Suppressor macrophage treated with lipopolysaccharide for 4 hours (primary cell): Measurements from ENCODE around the gene NRROS.

ENCODE experiments used
- DNase-seq: peaks from one replicate; pipeline ENCODE4 v3.0.0-alpha.2; 2020

Gene NRROS

GRCh38 chr3:196689941-196690660 is 50.6 kb downstream of the NRROS start:
- peak; percentile 54 for DNase-seq

- peak; percentile 50 for DNase-seq
Measured at GRCh38 chr3:196691386-196691785, 51.9 kb downstream of the NRROS start.

GRCh38 chr3:196694202-196694638 is 54.7 kb downstream of the NRROS start:
- DNase-seq: peak; percentile 39

GRCh38 chr3:196694941-196695848 is 55.7 kb downstream of the NRROS start:
- no peak for DNase-seq

- no peak for DNase-seq
Measured at GRCh38 chr3:196695849-196696226, 56.3 kb downstream of the NRROS start.

GRCh38 chr3:196697270-196697669 is 57.8 kb downstream of the NRROS start:
- DNase-seq: no peak

GRCh38 chr3:196699749-196700148 is 60.3 kb downstream of the NRROS start:
- DNase-seq: no peak

- DNase-seq: no peak
Measured at GRCh38 chr3:196700801-196701200, 61.3 kb downstream of the NRROS start.

GRCh38 chr3:196706327-196706726 is 66.8 kb downstream of the NRROS start:
- DNase-seq: peak; percentile 77

GRCh38 chr3:196706731-196707130 is 67.2 kb downstream of the NRROS start:
- DNase-seq: no peak

- no peak for DNase-seq
Measured at GRCh38 chr3:196707566-196707965, 68.1 kb downstream of the NRROS start.

- DNase-seq: no peak
Measured at GRCh38 chr3:196708467-196708866, 69.0 kb downstream of the NRROS start.
